HepG2 (cell line): ENCODE measurements around the gene REELD1. TPM values are rescaled to one million over a fixed set of nuclear protein-coding genes. Genes with fewer than 3 reads are reported as not detected.

Source experiments
- ATAC-seq: fragments of 200-7000 bp; cut with Tn5 transposase; 3 replicates; pipeline ENCODE4 v1.9.1; 2020; ENCODE audit warnings: mild to moderate bottlenecking, moderate library complexity
- BruUV-seq: library from RNA; stranded (reverse); fragments of 400-500 nt; replicated peaks from 2 replicates; lab custom pipeline; 2021; lab: Mats Ljungman, UMichigan
- CTCF ChIA-PET: fragments of 300-600 bp; formaldehyde crosslinking; extraction: SDS; loops from one replicate; lab custom pipeline; 2021; ENCODE audit warnings: low total read pairs, inconsistent platforms, low intra/inter-chr PET ratio; lab: Yijun Ruan, JAX
- POLR2A ChIA-PET: fragments of 350-600 bp; sonication (Branson Sonifier 250); formaldehyde crosslinking; loops from one replicate; lab custom pipeline; 2020; ENCODE audit warnings: antibody characterized with exemption, inconsistent platforms; lab: Yijun Ruan, JAX
- DNase-seq: peaks from one replicate; pipeline ENCODE4 v3.0.0-alpha.2; 2015; ENCODE audit warnings: low spot score
- FAIRE-seq: peaks from 3 replicates; lab custom pipeline; 2011; peaks lifted over from hg19 to GRCh38; lab: Jason Lieb, UNC
- H2AFZ ChIP-seq: one replicate; pipeline ENCODE4 v1.6.1; 2011; ENCODE audit warnings: low read length, inconsistent platforms
- H3K27ac ChIP-seq: fragments of 300-600 bp; 3 replicates; pipeline ENCODE4 v1.8.0; 2011; ENCODE audit warnings: mixed run types, mild to moderate bottlenecking, mixed read lengths, low read length, inconsistent platforms; ENCODE audit not compliant: insufficient read depth; ENCODE audit errors: extremely low read length
- H3K27me3 ChIP-seq, 2 experiments: fragments of 200-600 bp in 1 of 2; 2 replicates in 1 of 2; 3 replicates in 1 of 2; pipeline versions ENCODE4 v1.6.0 to v1.8.0; 2011; ENCODE audit warnings: low read length in 2 of 2, mild to moderate bottlenecking in 2 of 2, moderate library complexity in 2 of 2, inconsistent platforms in 1 of 2; ENCODE audit not compliant: insufficient read depth in 2 of 2, control insufficient read depth in 1 of 2
- H3K36me3 ChIP-seq, 2 experiments: fragments of 200-600 bp in 1 of 2; replicated peaks in 1 of 2; 2 replicates in 1 of 2; 3 replicates in 1 of 2; pipeline versions ENCODE4 v1.5.1 to v1.8.0; 2011; ENCODE audit warnings: low read length in 2 of 2, inconsistent platforms in 1 of 2; ENCODE audit not compliant: insufficient read depth in 2 of 2, control insufficient read depth in 1 of 2
- H3K4me1 ChIP-seq: 2 replicates; pipeline ENCODE4 v1.5.1; 2012; ENCODE audit warnings: low read length, inconsistent platforms; ENCODE audit not compliant: insufficient read depth
- H3K4me2 ChIP-seq: 2 replicates; pipeline ENCODE4 v1.6.0; 2011; ENCODE audit warnings: low read depth, low read length, inconsistent platforms
- H3K4me3 ChIP-seq, 3 experiments: fragments of 200-600 bp in 1 of 3; sonication (generic), shearing (Covaris generic) in 1 of 3; replicated peaks in 1 of 3; 2 replicates each; pipeline ENCODE4 v1.5.1; 2011 to 2016; ENCODE audit warnings: low read length in 3 of 3, inconsistent platforms in 2 of 3, low read depth in 2 of 3, mild to moderate bottlenecking in 2 of 3, control low read depth in 1 of 3, mixed read lengths in 1 of 3; ENCODE audit not compliant: insufficient read depth in 1 of 3
- H3K79me2 ChIP-seq: one replicate; pipeline ENCODE4 v1.6.1; 2011; ENCODE audit warnings: low read length, inconsistent platforms; ENCODE audit not compliant: insufficient read depth
- H3K9ac ChIP-seq: 2 replicates; pipeline ENCODE4 v1.6.0; 2011; ENCODE audit warnings: mild to moderate bottlenecking, low read depth, low read length, inconsistent platforms; ENCODE audit not compliant: insufficient read depth
- H3K9me3 ChIP-seq: 2 replicates; pipeline ENCODE4 v1.5.1; 2012; ENCODE audit warnings: mild to moderate bottlenecking, low read length
- H4K20me1 ChIP-seq: 2 replicates; pipeline ENCODE4 v1.6.0; 2011; ENCODE audit warnings: inconsistent platforms, mild to moderate bottlenecking, low read length, moderate library complexity; ENCODE audit not compliant: insufficient read depth
- FOXM1 ChIP-seq: sonication (generic); formaldehyde crosslinking; IDR thresholded peaks from 2 replicates; pipeline ENCODE4 v1.5.0; 2020; ENCODE audit warnings: missing genetic modification reagents
- MED13 ChIP-seq: sonication (generic); formaldehyde crosslinking; IDR thresholded peaks from 2 replicates; pipeline ENCODE4 v1.5.0; 2020; ENCODE audit warnings: missing genetic modification reagents
- NR2C2 ChIP-seq: sonication (generic); formaldehyde crosslinking; IDR thresholded peaks from 2 replicates; pipeline ENCODE4 v1.4.0; 2020; ENCODE audit warnings: missing genetic modification reagents, mild to moderate bottlenecking, moderate library complexity, borderline replicate concordance
- REPIN1 ChIP-seq: sonication (generic); formaldehyde crosslinking; IDR thresholded peaks from 2 replicates; pipeline ENCODE4 v1.8.0; 2022; ENCODE audit warnings: missing genetic modification reagents, low read depth, mild to moderate bottlenecking, borderline replicate concordance
- ZBTB10 ChIP-seq: sonication (generic); formaldehyde crosslinking; IDR thresholded peaks from 2 replicates; pipeline ENCODE4 v1.4.0; 2020; ENCODE audit warnings: missing genetic modification reagents, borderline replicate concordance
- ZBTB20 ChIP-seq: sonication (generic); formaldehyde crosslinking; IDR thresholded peaks from 2 replicates; pipeline ENCODE4 v1.8.1; 2023; ENCODE audit warnings: missing genetic modification reagents, low read depth, mild to moderate bottlenecking, borderline replicate concordance
- ZNF691 ChIP-seq: sonication (generic); formaldehyde crosslinking; IDR thresholded peaks from 2 replicates; pipeline ENCODE4 v1.4.0; 2020; ENCODE audit warnings: missing genetic modification reagents, low read depth, mild to moderate bottlenecking, borderline replicate concordance
- ZNF780A ChIP-seq: sonication (generic); formaldehyde crosslinking; IDR thresholded peaks from 2 replicates; pipeline ENCODE4 v1.8.0; 2022; ENCODE audit warnings: mild to moderate bottlenecking, missing genetic modification reagents, moderate library complexity
- WGBS: methylation state at CpG from one replicate; pipeline ENCODE4 v1.1.6; 2017; ENCODE audit warnings: low lambda C conversion rate; 5-methylcytosine and 5-hydroxymethylcytosine counted together
- in situ Hi-C: cut with HindIII; loops from 2 replicates; pipeline ENCODE4 v1.10.0; 2017; ENCODE audit warnings: low pct_unique_long_range_greater_than_20kb; ENCODE audit not compliant: extremely low pct_ligation_motif_present
- intact Hi-C: fragments of 100-400 bp; cut with micrococcal nuclease; formaldehyde crosslinking; loops from one replicate; pipeline ENCODE4 v1.10.0; 2022; ENCODE audit not compliant: unreplicated experiment
- polyA plus RNA-seq, 8 experiments: library from polyadenylated mRNA; depleted of rRNA in 3 of 8; stranded (reverse) in 7 of 8; unstranded in 1 of 8; fragments of >200 nt; fragmentation: Illumina TruSeq in 4 of 8; extraction: Trizol in 4 of 8; gene quantifications; 2 replicates each; pipeline versions ENCODE4 v1.2.1 to v1.2.3, GENCODE V29; 2011 to 2016; ENCODE audit warnings: low read depth in 4 of 8, missing spikeins in 1 of 8, mixed read lengths in 1 of 8; ENCODE audit not compliant: insufficient read depth in 1 of 8
- total RNA-seq, 5 experiments: library from RNA; depleted of rRNA; stranded (reverse); fragments of >200 nt; fragmentation: Illumina TruSeq; extraction: Trizol; gene quantifications; 2 replicates each; pipeline ENCODE4 v1.2.3, GENCODE V29; 2016; ENCODE audit warnings: low read depth in 1 of 5
- TF ChIP-seq, protein P1 (sequence below): sonication (generic); formaldehyde crosslinking; IDR thresholded peaks from 2 replicates; pipeline ENCODE4 v1.4.0; 2020; ENCODE audit warnings: missing genetic modification reagents

The REELD1 gene
- total and polyA plus RNA-seq, 2 of the 13 experiments (the other 11 are each of a cell fraction or from before 2014, with no cell fraction given) = 0.04 to 0.26 TPM

DNA sequence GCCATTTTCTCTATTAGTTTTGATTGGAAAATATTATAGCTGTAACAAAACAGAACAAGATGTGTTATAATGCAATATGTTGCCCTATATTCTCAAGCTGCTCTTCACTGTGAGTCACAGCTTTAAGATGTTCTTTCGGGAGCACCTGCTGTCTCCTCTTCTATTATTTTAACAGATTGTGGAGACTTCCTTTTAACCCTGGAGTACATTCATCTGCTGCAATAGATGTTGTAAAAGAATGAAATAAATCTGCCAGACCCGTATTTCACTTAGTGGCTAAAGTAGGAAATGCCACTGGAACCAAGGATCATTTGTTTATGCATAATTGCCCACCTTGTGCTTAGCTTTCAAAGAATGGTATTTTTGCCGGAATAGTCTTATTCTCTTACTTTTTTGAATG is 27.7 kb upstream of the REELD1 start:
- no peaks in the 10 kb centered on the region for H3K79me2 ChIP-seq
- H3K9me3 ChIP-seq = no peaks in the 10 kb centered on the region
- peaks cover 9 to 47% of the 10 kb centered on the region in 2 experiments for H3K36me3 ChIP-seq
- no peak overlapping the region for H3K4me2 ChIP-seq
- intact Hi-C loops = no loop called here
- DNase-seq = no peak
- H3K27ac ChIP-seq = no peak overlapping the region
- no peaks in the 10 kb centered on the region; the same call in 1 of the 2 replicates for H4K20me1 ChIP-seq
- BruUV-seq = no TSS peak
- H3K9ac ChIP-seq = no peak overlapping the region
- WGBS = 98% methylated on average over 3 of the region's 3 CpGs
- CTCF ChIA-PET = no interaction called here
- in situ Hi-C loops = no loop called here
- POLR2A ChIA-PET = no interaction called here
- no peak for TF ChIP-seq NR2C2 (CRISPR knock-in tag)
- no peak for TF ChIP-seq ZBTB20 (CRISPR knock-in tag)
- no peak for TF ChIP-seq ZNF691
- TF ChIP-seq MED13 (CRISPR knock-in tag) = no peak
- no peak for TF ChIP-seq ZNF780A
- no peak for TF ChIP-seq REPIN1 (CRISPR knock-in tag)
- TF ChIP-seq FOXM1 = no peak
- TF ChIP-seq, protein P1, sequence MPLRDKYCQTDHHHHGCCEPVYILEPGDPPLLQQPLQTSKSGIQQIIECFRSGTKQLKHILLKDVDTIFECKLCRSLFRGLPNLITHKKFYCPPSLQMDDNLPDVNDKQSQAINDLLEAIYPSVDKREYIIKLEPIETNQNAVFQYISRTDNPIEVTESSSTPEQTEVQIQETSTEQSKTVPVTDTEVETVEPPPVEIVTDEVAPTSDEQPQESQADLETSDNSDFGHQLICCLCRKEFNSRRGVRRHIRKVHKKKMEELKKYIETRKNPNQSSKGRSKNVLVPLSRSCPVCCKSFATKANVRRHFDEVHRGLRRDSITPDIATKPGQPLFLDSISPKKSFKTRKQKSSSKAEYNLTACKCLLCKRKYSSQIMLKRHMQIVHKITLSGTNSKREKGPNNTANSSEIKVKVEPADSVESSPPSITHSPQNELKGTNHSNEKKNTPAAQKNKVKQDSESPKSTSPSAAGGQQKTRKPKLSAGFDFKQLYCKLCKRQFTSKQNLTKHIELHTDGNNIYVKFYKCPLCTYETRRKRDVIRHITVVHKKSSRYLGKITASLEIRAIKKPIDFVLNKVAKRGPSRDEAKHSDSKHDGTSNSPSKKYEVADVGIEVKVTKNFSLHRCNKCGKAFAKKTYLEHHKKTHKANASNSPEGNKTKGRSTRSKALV = no peak
- TF ChIP-seq ZBTB10 = no peak
- TF ChIP-seq, all 625 proteins: peak for 0
- H3K4me1 ChIP-seq = no peaks in the 10 kb centered on the region
- H3K4me3 ChIP-seq = no peak overlapping the region
- H2AFZ ChIP-seq = no peak overlapping the region
- ATAC-seq = no peak
- no peak for FAIRE-seq
- H3K27me3 ChIP-seq = no peaks in the 10 kb centered on the region
